Heart left ventricle (tissue), 16 donors: ENCODE results near the gene MRPS6. TPM values are rescaled to one million over a fixed set of nuclear protein-coding genes. Genes with fewer than 3 reads are reported as not detected.

ENCODE experiments used
- ATAC-seq, 4 donors: fragments of 200-7000 bp; cut with Tn5 transposase; one replicate each; pipeline ENCODE4 v1.9.1; 2020 to 2022; ENCODE audit warnings: moderate library complexity in 4 of 4, mild to moderate bottlenecking in 3 of 4, moderate number of reproducible peaks in 1 of 4
- DNase-seq, 5 donors: peaks; one replicate each; pipeline ENCODE4 v3.0.0-alpha.2; 2020
- H3K27ac ChIP-seq, 12 donors: fragments of 200-600 bp; sonication (generic) in 4 of 12; one replicate each; pipeline versions ENCODE4 v1.5.0 to v1.8.0; 2016 to 2022; ENCODE audit warnings: mild to moderate bottlenecking in 2 of 12
- H3K27me3 ChIP-seq, 9 donors: fragments of 200-600 bp; sonication (generic) in 2 of 9; one replicate each; pipeline versions ENCODE4 v1.5.1 to v1.8.0; 2016 to 2022; ENCODE audit warnings: mild to moderate bottlenecking in 3 of 9
- H3K36me3 ChIP-seq, 9 donors: fragments of 200-600 bp; sonication (generic) in 2 of 9; one replicate each; pipeline versions ENCODE4 v1.5.0 to v1.8.0; 2018 to 2022; ENCODE audit warnings: mild to moderate bottlenecking in 2 of 9
- H3K4me1 ChIP-seq, 12 donors: fragments of 200-600 bp; sonication (generic) in 4 of 12; one replicate each; pipeline versions ENCODE4 v1.5.0 to v1.8.0; 2016 to 2022; ENCODE audit warnings: mild to moderate bottlenecking in 3 of 12
- H3K4me3 ChIP-seq, 12 donors: fragments of 200-600 bp; sonication (generic) in 4 of 12; one replicate each; pipeline versions ENCODE4 v1.5.0 to v1.8.0; 2017 to 2022; ENCODE audit warnings: mild to moderate bottlenecking in 9 of 12, moderate library complexity in 4 of 12
- H3K9me3 ChIP-seq, 12 donors: fragments of 200-600 bp; sonication (generic) in 4 of 12; one replicate each; pipeline versions ENCODE4 v1.5.0 to v1.8.0; 2016 to 2022; ENCODE audit warnings: mild to moderate bottlenecking in 1 of 12
- CTCF ChIP-seq, 12 donors: fragments of 200-600 bp; sonication (generic) in 4 of 12; IDR thresholded peaks; one replicate each; pipeline versions ENCODE4 v1.5.0 to v1.8.0; 2018 to 2022; ENCODE audit warnings: antibody characterized with exemption in 12 of 12, mild to moderate bottlenecking in 5 of 12
- POLR2A ChIP-seq, 2 donors: fragments of 450-650 bp; IDR thresholded peaks; one replicate each; pipeline ENCODE4 v1.6.1; 2017; ENCODE audit warnings: antibody characterized with exemption in 2 of 2, mild to moderate bottlenecking in 2 of 2, moderate library complexity in 2 of 2
- WGBS, 4 donors: extraction: QIAGEN DNeasy Blood & Tissue Kit in 2 of 4; methylation state at CpG; one replicate each; pipeline versions ENCODE4 v1.1.5 to v1.1.7; 2013 to 2018; 5-methylcytosine and 5-hydroxymethylcytosine counted together
- intact Hi-C, 10 donors: fragments of 100-400 bp; cut with DNase I; formaldehyde crosslinking; loops; one replicate each; pipeline versions ENCODE4 v1.11.1 to v1.14.2; 2022
- polyA plus RNA-seq, 2 donors: library from polyadenylated mRNA; stranded (reverse); fragments of 200-250 nt; gene quantifications; one replicate each; pipeline ENCODE4 v1.2.3, GENCODE V29; 2013
- total RNA-seq, 9 donors: library from RNA; depleted of rRNA in 2 of 9; stranded (reverse); fragments of >200 nt in 2 of 9; fragmentation: NEBNext Ultra II Directional in 3 of 9; extraction: Animal tissue kit (Norgen Biotek cat#: 25700) in 3 of 9; gene quantifications; one replicate each; pipeline versions ENCODE4 v1.1.0 to v1.2.4, GENCODE V29; 2016 to 2023
- donor health status: ischemic (EF 13 %, LVEDD 7.1; RV severe dilation, severe dysfunction).
- donor health status: healthy with polysubstance abuse.
- donor health status: DM: no; HTN: yes; CAD: no.
- donor health status: DM: no; HTN: no; CAD: no.
- donor health status: ischemic (EF 25% LVEDD 6.9; RV normal size, moderate dysfunction).
- donor health status: ischemic (EF 25% LVEDD 5.7; RV mildly dilated, moderate dysfunction).
- donor health status: healthy.
- donor health status: DM: yes; HTN: yes; CAD: no.
- donor health status: ischemic (EF 35%, LVEDD 5.7; RV mildly dilated, moderate dysfunction).
- donor health status: nonischemic (EF 11% LVEDD 7.7; RV severe dilation, severe dysfunction).
- donor health status: DM: yes; HTN: yes; CAD: no.
- donor health status: PGD.
- donor health status: ischemic (EF 29% LVEDD 5.4; RV normal size, mild dysfunction).
- donor health status: nonischemic (EF 23%, LVEDD 6.1; RV moderate dilation, normal function).

Gene MRPS6
- total and polyA plus RNA-seq, 11 donors = 21.8 to 61.7 (median 44.6) TPM

GRCh38 chr21:34115160-34115559 is 41.8 kb downstream of the MRPS6 start:
- no peak for ATAC-seq
- H3K9me3 ChIP-seq = no peaks in the 10 kb centered on the region
- no peak for DNase-seq
- 53 to 72% (median 61%) methylated on average over 1 of the region's 1 CpG for WGBS, 4 donors
- peaks cover 0 to 14% (median 5%) of the 10 kb centered on the region in 12 donors for H3K4me1 ChIP-seq
- no peak for TF ChIP-seq POLR2A (IDR thresholded peaks at IDR 0.05)
- TF ChIP-seq CTCF (IDR thresholded peaks at IDR 0.05) = no peak
- H3K27me3 ChIP-seq = no peaks in the 10 kb centered on the region
- no peak overlapping the region for H3K27ac ChIP-seq
- no peaks in the 10 kb centered on the region for H3K36me3 ChIP-seq
- intact Hi-C loops = no loop called here
- H3K4me3 ChIP-seq = no peak overlapping the region

- intact Hi-C loops = no loop called here
- DNase-seq = no peak
- 78 to 93% (median 89%) methylated on average over 3 of the region's 3 CpGs for WGBS, 4 donors
- Histone ChIP-seq H3K27ac (no peak overlapping the region), H3K4me1 (peaks cover 0 to 28% (median 11%) of the 10 kb centered on the region in 12 donors), H3K4me3 (no peak overlapping the region), H3K36me3 (no peaks in the 10 kb centered on the region), H3K27me3 (no peaks in the 10 kb centered on the region), H3K9me3 (no peaks in the 10 kb centered on the region)
- no peak for ATAC-seq
- TF ChIP-seq CTCF (IDR thresholded peaks at IDR 0.05) = no peak
- TF ChIP-seq POLR2A (IDR thresholded peaks at IDR 0.05) = no peak
Measured at GRCh38 chr21:34116569-34116968, 43.2 kb downstream of the MRPS6 start.

- Histone ChIP-seq H3K9me3 (no peaks in the 10 kb centered on the region), H3K36me3 (peaks cover 0 to 12% (median 6%) of the 10 kb centered on the region in 9 donors), H3K27ac (peak overlapping the region in 1 of 12 donors; percentile 28), H3K4me1 (peaks cover 0 to 44% (median 11%) of the 10 kb centered on the region in 12 donors), H3K4me3 (no peak overlapping the region), H3K27me3 (no peaks in the 10 kb centered on the region)
- intact Hi-C loops = loop anchor here in 3 of 10 donors (5.0 kb wide), 2 partner anchors 39 to 44 kb away; no protein-coding TSS in a partner anchor
- TF ChIP-seq POLR2A (IDR thresholded peaks at IDR 0.05) = no peak
- no peak for TF ChIP-seq CTCF (IDR thresholded peaks at IDR 0.05)
- peak in 2 of 4 donors; percentile 66 to 74 for ATAC-seq
- WGBS, 4 donors = 42 to 59% (median 52%) methylated on average over 2 of the region's 2 CpGs
- no peak for DNase-seq
Measured at GRCh38 chr21:34120867-34121266, 47.5 kb downstream of the MRPS6 start.

- ATAC-seq (no peak), DNase-seq (no peak)
- Histone ChIP-seq H3K4me3 (no peak overlapping the region), H3K4me1 (peaks cover 0 to 44% (median 11%) of the 10 kb centered on the region in 12 donors), H3K36me3 (peaks cover 0 to 19% (median 13%) of the 10 kb centered on the region in 9 donors), H3K9me3 (no peaks in the 10 kb centered on the region), H3K27me3 (no peaks in the 10 kb centered on the region), H3K27ac (no peak overlapping the region)
- WGBS, 4 donors = 89 to 98% (median 94%) methylated on average over 2 of the region's 2 CpGs
- intact Hi-C loops = loop anchor here in 3 of 10 donors (5.0 kb wide), 2 partner anchors 40 to 45 kb away; no protein-coding TSS in a partner anchor
- no peak for TF ChIP-seq CTCF (IDR thresholded peaks at IDR 0.05)
- no peak for TF ChIP-seq POLR2A (IDR thresholded peaks at IDR 0.05)
Measured at GRCh38 chr21:34122047-34122446, 48.7 kb downstream of the MRPS6 start.
